GM21515 (cell line): ENCODE data around the gene PALB2.
"Not testable (repeated sequence)": the region's sequence is repeated elsewhere in the genome, so short reads cannot be mapped to it uniquely, and the experiment has no call there.

Experiments
- ATAC-seq: cut with Tn5 transposase; IDR thresholded peaks from one replicate; pipeline ENCODE4 v1.9.1; 2021; ENCODE audit not compliant: unreplicated experiment

Gene PALB2

DNA sequence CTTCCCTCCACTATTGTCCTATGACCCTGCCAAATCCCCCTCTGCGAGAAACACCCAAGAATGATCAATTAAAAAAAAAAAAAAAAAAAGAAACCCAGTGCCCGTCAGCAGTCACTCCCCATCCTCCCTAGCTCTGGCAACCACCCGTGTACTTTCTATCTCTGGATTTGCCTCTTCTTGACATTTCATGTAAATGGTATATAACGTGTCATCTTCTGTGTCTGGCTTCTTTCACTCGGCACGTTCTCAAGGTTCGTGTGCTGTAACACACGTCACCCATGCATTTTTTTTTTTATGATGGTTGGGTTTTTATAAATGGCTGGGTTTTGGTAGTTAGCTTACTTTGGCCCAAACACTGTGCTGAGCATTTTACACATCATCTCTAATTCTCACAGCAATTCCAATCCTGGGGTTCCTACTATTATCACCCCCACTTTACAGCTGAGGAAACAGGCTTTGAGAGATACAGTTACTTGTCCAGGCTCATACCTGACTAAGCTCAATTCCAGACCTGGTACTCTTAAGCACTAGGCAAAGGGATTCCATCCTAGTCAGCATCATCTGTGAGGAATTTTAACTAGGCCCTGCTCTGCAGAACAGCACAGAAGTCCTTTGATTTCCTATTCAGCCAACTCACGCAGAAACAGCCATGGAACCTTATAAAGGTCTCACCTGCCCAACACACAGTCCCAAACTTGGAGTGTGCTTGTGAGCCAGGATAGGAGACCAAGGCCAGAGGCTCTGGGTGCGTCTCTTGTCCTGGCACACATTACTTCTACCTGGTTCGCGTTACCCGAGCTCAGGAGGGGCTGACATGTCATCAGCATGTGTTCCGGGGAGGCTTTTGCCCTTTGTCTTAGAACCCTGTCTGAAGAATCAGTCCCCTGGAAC, 56.7 kb downstream of the PALB2 start:
- ATAC-seq, result no peak

DNA sequence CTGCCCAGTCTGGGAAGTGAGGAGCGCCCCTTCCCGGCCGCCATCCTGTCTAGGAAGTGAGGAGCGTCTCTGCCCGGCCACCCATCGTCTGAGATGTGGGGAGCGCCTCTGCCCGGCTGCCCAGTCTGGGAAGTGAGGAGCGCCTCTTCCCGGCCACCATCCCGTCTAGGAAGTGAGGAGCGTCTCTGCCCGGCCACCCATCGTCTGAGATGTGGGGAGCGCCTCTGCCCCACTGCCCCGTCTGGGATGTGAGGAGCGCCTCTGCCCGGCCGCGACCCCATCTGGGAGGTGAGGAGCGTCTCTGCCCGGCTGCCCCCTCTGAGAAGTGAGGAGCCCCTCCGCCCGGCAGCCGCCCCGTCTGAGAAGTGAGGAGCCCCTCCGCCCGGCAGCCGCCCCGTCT, 57.8 kb downstream of the PALB2 start:
- ATAC-seq, result not testable (repeated sequence)

DNA sequence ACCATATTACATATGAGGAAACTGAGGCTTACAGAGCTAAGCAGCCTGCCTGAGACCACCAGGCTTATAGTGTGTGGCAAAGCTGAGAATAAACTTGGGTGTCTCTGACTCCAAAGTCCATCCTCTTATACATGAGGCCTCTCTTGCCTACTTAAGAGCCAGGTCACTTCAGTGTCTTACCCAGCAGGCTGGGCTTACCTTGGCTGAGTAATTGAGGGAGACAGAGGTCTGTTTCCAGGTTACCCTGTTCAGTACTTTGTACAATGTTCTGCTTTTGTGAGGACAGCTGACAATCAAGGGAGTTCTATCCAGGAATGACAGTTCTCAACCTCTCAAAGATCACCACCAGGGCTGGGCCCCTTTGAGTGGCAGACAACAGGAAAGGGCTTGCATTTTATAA, 59.3 kb downstream of the PALB2 start:
- ATAC-seq, result no peak

DNA sequence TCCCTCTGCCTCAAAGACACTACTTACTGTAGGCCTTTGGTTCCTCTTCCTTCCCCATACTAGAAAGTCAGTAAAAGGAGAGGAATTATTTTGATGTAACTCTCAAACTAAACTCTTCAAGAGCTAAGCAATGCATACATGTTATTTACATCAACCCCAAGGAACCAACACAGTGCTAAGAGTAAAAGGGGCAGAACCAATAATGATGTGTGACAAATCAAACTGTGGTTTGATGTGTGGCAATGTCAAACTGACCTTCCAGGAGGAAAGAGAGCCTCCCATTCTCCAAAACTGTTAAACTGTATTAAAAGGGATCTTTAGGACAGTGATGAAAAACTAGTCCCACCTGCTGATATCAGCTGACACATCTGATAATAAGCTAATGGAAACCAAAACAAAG, 60.7 kb downstream of the PALB2 start:
- ATAC-seq, result no peak

DNA sequence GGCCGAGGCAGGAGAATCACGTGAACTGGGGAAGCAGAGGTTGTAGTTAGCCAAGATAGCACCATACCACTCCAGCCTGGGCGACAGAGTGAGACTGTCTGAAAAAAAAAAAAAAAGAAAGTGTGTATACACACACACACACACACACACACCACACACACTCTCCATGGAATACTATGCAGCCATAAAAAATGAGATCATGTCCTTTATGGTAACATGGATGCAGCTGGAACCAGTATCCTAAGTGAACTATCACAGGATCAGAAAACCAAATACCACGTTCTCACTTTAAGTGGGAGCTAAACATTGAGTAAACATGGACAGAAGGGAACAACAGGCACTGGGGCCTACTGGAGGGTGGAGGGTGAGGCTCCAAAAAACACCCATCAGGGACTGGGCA, 61.7 kb downstream of the PALB2 start:
- no peak for ATAC-seq

DNA sequence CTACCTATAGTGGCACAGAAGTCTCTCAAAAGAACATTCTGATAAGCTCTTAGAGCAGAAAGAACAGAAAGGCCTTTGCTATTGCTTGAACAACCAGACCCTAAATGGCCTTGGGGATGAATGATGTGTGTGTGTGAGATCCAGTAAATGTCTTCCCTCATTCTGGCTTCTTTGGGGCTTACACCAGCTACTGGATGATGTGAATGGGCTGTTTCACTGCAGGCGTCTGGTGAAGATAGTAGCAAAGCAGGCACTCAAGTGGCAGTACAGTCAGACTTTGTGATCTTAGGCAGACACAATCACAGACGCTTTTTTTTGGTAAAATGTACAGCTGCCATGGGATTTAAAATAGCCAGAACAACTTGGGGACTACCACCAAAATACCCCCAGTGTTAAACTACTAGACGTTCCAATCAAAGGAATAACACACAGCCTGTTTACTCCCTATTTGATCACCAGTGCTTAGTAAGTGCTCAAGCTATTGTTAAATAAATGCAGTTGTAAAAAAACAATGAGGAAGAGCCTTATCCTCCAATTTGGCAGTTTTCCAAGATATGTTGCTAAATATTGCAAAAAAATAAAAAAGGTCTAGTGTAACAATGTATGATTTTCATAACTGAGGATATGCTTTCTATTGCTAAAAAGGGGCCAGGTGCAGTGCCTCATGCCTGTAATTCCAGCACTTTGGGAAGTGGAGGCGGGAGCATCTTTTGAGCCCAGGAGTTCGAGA, 62.8 kb downstream of the PALB2 start:
- no peak for ATAC-seq

DNA sequence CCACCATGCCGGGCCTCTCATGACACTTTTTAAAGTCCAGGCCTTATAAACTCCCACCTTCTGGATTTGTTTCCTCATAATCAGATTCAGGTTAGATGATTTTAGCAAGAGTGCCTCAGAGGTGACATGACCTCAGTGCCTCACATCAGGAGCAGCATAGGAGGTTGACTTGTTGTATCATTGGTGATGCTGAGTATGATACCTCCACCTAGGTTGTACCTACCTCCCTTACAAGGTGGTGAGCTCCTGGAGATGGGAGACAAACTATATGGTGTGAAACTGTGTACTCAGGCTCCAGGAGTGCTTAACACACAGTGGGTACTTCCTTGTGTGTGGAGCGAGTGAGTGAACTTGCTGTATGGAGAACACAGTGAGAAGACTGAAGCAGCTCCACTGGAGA, 63.6 kb downstream of the PALB2 start:
- no peak for ATAC-seq

DNA sequence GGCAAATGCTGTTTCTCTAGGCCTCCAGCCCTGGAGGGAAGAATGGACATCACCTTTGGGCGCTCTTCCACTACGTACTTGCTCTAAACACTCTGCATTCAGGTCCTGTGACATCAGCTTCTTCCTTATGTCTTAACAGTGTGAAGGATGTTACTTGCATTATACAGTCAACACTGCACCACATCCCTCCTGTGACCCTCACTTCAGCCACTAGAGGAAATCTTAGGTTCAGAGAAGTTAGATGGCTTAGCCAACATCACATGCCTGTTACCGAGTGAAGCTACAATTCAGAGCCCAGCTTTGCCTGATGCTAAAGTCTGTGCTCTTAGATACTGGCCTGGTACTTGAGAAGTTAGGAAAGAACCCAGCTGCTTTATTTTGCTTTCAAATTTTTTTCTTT, 65.3 kb downstream of the PALB2 start:
- no peak for ATAC-seq

DNA sequence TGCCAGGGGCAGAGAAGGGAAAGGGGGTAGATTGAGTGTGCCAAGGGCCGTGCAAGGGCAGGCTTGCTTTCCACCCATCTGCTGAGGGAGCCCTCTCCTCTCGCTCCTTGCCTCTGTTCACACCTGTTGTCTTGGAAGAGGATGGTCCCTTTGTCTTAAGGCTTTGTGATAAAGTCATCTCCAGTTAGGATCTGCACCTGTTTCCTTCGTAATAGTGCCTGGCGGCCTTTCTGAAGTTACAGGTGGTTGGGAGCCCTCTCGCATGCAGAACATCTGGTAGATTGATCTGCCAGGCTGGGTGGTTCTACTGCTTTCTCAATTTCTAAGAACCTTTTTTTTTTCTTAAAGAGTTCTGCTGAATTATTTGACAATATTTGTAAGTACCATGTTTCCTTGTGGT, 67.3 kb downstream of the PALB2 start:
- ATAC-seq, result no peak

DNA sequence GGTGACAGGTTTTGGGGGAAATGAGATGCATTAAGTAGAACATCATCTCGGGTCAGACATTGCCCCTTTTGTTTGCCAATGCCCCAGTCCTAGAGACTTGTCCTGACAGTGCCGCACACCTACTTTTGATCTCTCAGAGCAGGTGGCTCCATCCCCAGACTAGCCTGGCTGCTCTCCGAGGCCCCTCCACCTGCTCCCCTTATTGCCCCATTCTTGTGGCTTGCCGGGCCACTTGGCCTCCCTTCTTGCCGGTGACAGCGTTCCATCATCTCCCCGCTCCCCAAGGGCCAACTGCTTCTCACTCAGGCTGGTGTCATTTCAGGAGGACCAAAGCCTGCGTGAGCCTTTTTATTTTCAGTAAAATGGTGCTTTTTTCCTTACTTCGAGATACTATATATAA, 68.7 kb downstream of the PALB2 start:
- no peak for ATAC-seq

DNA sequence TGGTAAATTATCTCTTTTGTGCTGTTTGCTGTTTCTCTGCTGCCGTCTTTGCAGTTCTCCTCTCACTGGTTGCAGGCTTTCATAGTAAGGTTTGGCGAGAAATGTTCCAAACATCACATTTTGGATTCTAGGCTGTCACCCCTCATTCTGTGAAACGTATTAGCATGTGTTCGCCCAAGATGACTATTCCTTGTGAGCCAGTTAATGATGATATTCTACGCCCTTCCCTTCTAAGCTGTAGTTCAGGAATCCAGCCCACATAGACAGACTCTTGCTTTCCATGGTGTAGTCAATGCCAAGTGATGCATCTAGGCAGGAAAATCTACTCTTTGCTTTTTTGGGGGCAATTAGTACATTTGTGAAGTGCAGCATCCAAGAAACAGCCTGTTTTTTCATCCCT, 69.2 kb downstream of the PALB2 start:
- ATAC-seq, result no peak

DNA sequence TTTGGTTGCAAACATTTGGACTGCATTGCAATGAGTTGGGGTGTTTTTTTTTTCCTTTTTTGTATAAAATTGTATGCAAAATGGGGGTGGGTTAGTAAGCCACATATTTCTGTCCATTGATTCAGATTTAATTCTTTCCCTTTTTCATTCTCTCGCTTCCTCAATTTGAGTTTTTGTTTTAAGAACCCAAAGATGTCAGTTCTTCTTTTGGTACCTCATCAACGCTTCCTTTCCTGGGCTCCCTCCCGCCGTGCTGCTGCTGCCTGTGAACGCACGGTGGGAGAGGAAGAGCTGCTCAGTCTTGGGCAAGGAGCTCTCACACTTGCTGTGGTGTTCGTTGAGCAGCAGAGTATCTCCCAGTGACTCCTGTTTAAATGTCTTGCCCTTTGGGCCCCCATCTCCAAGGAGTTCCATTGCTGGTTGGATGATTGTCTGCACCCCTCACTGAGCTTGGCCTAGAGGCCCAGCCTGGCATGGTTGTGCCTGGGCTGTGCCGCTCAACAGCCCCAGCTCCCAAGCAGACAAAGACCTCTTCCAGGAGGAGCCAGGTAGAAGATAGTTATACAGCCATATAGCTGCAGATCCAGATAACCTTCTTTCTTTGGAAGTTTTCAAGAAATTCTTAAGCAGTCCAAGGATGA, 70.0 kb downstream of the PALB2 start:
- ATAC-seq, result no peak

DNA sequence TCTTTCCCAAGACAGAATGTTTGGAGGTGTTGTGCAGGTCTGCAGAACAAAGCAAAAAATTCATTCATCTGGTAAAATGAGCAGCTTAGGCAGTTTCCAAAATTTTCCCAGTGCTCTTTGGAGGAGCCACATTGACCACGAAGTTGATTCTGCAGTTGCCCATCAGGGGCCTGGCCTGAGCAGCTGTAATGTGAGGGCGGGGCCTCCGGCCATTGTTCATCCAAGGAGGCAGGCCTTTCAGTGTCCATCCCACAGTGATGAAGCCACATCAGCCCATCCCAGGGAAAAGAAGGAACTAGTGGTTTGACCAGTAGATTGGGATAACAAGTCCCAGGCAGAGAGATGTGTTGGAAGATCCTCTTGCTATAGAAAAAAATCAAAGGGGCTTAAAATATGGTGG, 73.5 kb downstream of the PALB2 start:
- no peak for ATAC-seq

DNA sequence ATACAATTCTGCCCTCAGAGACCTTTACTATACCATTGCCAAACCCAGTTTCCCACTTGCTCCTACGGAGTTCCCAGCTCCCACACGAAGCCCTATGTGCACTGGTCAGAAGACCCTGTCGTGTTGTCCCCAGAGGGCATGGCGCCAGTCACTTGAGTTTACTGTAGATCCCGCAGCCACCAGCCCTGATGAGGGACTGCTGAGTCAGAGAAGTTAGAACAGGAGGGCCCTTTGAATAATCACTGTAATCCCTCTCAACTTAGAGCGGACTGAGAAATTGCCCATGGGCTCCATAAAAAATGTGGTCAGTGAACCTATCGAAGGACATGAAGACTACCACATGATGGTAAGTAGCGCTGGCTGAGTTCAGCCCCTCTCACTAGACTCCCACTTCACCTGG, 74.4 kb downstream of the PALB2 start:
- no peak for ATAC-seq

DNA sequence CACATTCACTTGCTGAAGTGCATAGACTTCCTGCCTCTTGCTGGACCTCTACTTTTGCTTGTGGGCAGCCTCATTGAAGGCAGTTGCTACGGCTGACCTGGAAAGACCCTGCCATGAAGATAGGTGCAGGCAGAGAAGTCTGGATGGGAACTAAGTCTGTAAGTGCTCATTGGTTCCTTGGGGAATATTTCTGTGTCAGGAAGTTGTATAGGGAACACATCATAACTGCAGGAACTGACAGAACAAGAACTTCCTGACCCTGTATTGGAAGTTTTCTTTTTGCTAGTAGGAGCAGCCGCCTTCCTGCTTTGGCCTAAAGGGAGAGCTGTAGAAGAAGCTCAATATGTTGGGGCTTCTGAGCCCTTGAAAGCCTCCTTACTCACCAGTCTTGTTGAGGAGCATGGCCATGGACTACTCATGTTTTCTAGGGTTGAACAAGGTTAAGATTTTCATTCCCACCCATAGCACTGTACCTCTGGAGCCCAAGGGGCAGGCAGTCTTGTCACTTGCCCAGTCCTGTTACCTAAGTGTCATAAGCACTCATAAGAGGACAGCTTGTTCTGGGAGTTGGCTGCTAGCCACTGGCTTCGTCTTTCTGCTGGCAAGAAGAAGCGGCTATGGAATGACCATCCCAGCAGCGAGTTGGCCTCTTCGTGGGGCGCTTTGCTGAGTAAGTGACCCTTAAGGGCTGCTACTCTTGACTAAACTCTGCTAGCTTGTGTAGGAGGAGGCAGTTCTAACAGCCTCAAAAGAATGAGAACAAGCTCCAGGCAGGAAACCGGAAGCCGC, 76.3 kb downstream of the PALB2 start:
- no peak for ATAC-seq

DNA sequence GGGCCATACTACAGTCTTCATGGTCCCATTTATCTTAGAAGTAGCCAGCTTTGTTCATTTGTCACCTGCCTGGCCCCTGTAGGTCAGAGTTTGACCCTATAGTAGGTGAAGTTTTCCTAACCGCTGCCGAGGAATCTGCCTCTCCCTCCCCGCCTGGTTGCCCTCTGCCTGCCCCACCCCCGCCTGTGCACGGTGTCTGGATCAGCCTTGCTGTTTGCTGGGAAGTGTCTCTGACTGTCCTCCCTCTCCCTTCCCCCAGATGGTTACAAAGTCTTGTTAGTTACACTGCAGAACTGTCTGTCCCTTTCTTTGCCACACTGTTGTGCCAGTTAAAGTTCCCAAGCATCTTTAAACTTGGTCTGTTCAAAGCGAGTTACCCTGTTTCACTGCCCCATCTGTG, 77.9 kb downstream of the PALB2 start:
- no peak for ATAC-seq

DNA sequence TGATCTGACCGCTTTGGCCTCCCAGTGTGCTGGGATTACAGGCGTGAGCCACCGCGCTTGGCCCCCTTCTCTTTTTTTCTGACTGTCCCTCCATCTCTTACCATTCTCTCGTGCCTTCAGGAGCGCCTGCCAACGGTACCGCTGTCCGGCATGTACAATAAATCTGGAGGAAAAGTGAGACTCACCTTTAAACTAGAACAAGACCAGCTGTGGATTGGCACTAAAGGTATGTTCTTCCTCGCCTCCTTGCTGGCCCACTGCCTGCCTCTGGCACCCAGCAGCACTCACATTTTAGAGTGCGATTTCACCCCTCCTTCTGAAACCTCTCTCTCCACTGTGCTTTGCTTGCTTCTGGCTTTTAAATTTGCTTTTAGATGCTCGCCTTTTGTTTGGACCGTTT, 78.6 kb downstream of the PALB2 start:
- ATAC-seq, result no peak

DNA sequence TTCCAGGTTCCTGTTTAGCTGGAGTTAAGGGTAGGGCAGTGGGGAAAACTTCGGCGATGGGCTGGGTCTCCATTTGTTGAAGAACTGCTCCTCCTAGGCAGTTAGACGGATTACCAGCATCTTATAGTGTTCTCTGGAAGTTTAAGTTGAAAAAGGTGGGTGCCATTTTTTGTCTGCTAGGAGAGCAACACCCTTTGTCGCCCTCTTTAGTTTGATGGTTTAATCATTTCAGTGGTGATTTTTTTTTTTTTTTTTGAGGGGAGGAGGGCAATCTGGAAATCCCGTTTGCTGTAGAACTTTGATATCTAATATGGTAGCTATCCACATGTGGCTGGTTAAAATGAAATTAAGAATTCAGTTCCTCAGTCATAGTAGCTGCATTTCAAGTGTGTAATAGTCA, 79.5 kb downstream of the PALB2 start:
- no peak for ATAC-seq

DNA sequence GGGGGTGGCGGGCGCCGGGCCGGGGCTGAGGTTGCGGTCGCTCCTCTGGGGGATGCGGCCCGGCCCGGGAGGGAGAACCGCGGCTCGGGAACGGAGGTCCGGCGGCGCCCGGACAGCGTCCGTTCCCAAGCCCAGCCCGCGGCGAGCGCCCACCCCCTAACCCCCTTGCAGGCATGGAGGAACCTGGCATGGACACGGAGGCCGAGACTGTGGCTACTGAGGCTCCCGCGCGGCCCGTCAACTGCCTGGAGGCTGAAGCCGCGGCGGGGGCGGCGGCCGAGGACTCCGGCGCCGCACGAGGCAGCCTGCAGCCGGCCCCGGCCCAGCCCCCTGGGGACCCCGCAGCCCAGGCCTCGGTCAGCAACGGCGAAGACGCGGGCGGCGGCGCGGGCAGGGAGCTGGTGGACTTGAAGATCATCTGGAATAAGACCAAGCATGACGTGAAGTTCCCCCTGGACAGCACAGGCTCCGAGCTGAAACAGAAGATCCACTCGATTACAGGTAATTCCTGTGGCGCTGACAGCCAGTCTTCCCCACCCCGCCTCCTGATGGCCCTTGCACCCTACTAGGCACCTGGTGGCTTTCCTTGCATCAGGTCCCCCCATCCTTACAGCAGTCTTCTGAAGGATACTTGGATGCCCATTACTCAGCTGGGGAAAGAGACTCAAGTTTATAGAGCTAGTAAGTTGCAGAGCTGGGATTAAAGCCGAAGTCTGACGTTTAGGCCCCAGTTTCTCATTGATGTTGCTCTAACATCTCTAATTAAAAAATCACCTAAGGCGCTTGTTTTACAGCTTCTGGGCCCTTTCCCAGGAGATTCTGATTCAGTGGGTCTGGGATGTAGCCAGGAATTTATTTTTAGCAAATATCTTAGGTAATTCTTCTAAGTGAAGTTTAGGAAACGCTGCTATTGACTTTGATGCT, 83.1 kb downstream of the PALB2 start:
- peak; percentile 15 for ATAC-seq
